Measurements from ENCODE around the gene MMP28. TPM values are rescaled to one million over a fixed set of nuclear protein-coding genes. Genes with fewer than 3 reads are reported as not detected.

The MMP28 gene
- polyA plus RNA-seq, 1 donor, result 3.6 TPM

DNA sequence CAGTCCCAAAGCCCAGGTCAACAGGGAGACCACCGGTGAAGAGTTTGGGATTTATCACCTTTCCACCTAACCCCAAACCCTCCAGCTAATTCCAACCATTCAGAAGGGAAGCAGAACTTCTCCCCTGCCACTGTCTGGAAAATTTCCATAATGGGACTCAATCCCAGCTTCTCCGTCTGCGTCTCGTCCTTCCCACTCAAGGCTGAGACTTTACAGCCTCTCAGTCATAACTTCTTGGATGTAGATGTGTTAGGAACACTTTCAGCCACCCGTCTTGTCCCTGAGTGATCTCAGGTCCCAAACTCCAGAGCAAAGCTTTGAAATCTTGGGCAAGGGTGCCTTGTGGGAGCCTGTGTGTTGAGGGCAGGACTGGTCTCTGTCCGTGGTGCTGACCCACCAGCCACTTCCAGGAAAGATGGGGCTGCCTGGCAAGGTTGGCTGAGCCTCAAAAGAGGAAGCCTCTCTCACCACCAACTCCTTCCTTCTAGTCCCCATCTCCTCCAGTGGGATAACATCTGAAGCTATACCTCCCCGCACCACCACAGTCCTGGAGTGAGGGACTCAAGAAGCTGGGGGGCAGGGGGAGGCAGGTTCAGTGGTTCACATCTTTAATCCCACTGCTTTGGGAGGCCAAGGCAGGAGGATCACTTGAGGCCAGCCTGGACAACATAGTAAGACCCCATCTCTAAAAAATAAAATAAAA is 51.7 kb downstream of the MMP28 start:
- DNase-seq (ENCODE audit: low read depth), result no peak

DNA sequence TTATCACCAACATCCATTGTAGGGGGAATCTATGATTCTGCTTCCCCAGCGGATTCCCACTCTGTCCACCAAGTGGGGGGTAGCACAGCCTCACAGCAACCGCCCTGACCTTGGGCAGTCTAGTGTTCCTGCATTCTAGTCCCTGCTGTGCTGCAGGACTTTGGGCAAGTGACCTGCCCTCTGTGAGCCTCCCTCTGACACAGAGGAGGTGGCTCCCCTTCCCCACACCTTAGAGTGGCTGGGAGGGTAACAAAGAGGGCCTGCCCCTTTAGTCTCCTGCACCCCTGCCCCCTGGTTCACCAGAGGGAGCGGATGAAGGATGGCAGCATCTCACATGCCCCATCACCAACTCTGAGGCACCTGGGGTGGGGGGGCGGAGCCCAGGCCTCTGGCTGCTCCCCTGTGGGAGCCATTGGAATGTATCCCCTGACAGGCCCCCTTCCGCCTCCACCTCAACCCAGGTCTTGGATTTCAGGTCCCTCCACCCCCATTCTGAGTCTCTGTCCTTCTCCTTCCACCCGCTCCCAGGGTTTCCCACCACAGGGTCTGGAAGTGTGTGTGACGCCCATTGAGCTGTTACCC is 52.5 kb downstream of the MMP28 start:
- no peak for DNase-seq (ENCODE audit: low read depth)

DNA sequence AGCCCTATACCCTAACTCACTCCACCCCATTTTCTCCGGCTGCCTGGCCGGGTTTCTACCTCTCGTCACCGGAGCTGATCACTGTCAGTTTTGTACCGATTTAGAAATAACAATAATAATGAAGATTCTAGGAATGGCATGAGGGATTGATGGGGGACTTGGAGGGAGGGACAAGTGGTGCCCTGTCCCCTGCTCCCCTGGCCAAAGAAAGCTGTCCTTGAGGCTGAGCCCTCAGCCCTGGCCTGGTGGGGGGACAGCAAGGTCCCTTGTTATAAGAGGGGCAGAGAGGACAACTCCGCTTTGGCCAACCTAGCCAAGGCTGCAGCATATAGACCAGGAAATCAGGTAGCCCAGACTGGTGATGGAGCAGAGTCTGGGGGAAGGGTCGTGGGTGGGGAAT is 52.9 kb downstream of the MMP28 start:
- DNase-seq (ENCODE audit: low read depth), result no peak

DNA sequence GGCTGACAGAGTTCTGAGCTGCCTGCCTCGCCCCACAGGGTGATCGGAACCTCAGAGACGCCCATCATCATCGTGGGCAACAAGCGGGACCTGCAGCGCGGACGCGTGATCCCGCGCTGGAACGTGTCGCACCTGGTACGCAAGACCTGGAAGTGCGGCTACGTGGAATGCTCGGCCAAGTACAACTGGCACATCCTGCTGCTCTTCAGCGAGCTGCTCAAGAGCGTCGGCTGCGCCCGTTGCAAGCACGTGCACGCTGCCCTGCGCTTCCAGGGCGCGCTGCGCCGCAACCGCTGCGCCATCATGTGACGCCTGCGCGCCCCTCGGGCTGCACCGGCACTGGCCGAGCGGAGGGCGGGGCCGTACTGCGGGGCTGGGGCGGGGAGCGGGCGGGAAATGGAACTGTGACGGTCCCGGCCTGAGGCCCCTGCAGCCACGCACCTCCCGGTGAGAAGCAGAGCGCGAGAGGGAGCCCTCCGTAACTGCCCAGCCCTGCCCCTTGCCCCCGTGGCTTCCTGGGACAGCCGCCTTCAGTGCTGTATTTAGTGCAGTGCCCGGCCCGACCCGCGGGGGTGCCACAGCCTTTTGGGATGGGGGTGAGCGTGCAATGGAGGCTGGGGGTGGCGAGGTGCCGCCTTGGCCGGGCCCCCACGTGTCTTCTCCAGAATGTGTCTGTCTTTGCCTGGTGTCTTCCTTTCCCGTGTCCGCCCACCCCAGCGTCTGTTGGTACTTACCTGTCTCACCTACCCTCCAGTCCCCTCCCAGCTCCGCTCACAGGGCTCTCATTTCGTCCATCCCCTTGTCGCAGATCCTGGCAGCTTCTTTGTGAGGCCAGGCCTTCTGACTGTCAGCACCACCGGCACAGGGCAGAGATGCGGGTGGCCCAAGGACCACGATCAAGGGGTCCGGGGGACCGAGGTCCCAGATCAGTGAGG is 54.2 kb downstream of the MMP28 start:
- no peak for DNase-seq (ENCODE audit: low read depth)

DNA sequence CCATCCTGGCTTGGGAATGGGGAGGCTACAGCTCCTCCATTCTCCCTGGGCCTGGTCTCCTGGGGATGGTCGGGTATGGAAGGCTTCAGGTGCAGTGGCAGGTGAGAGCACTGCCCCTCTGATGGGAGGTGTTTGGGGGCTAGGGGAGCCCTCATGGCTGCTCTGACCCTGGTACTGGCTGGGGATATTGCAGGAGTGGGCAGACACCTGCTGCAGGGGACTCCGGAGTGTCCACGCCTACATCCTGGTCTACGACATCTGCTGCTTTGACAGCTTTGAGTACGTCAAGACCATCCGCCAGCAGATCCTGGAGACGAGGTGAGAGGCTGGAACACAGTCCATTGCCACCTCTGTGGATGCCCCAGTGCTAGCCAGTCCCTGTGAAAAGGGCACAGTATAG is 55.2 kb downstream of the MMP28 start:
- DNase-seq (ENCODE audit: low read depth), result no peak

DNA sequence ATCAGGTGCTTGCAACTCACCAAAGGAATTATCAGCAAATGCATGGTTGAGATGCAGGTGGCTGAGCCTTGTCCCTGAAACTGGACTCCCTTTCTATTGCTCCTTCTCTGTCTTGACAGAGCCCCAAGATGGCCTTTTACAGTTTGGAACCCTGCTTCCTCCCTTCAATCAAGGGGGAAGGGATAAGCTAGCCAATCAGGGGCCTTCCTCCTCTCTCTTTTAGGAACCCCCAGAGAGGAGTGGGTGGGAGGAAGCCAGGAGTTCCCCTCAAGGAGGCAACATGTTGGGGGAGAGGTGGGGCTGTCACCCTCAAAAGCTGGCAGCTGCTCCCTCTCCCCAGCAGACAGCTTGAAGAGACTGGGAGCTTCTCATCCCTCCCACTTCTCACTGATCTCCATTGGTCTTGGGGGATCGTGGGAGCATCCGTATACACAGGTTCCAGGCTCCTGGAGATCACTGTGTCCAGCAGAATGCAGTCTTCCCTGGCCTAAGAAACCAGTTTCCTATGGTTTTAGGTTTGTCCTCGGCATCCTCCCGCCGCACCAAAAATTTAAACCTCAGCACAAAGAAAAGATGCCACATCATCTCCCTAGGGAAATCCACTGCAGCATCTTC is 56.8 kb downstream of the MMP28 start:
- no peak for DNase-seq (ENCODE audit: low read depth)

DNA sequence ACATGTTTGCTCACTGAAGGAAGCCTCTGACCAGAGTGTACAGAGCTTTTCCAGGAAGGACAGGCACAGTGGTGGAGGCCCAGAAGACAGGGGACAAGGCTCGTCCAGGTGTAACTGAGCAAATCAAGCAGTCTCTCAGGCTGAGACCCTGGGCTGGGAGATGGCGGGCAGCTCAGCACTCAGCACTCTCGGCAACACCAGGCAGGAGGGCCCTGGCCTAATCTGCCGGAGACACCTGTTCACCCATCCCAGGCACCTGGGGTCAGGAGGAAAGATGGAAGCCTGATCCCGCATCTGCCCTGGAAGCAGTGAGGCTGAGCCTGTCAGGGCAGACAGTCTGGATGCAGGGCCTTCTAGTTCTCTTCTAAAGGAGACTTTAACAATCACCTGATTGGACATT is 59.2 kb downstream of the MMP28 start:
- DNase-seq (ENCODE audit: low read depth), result no peak

DNA sequence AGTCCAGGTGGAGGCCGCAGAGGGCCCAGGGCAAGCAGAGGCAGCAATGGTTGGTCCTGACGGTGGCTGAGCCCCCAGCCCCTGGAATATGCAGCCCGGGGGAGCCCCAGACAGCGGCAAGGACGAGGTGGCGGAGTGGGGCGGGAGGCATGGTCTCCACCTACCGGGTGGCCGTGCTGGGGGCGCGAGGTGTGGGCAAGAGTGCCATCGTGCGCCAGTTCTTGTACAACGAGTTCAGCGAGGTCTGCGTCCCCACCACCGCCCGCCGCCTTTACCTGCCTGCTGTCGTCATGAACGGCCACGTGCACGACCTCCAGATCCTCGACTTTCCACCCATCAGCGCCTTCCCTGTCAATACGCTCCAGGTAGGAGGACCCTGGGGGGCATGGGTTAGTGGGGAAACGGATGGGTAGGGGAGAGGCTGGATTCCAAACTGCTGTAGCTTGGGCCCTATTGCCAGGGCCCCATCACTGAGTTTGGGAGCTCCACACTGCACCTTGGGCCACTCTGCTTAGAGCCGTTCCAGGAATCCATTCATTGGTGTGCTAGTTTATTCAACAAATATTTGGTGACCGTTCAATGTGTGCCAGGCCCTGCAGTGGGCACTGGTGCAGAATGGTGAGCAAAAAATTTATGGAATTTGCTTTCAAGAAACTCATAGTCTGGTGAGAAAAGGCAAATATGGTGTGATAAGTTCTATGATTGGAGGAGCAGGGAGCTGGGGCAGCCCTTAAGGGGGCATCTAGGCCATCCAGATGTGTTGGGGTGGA is 60.2 kb downstream of the MMP28 start:
- no peak for DNase-seq (ENCODE audit: low read depth)

DNA sequence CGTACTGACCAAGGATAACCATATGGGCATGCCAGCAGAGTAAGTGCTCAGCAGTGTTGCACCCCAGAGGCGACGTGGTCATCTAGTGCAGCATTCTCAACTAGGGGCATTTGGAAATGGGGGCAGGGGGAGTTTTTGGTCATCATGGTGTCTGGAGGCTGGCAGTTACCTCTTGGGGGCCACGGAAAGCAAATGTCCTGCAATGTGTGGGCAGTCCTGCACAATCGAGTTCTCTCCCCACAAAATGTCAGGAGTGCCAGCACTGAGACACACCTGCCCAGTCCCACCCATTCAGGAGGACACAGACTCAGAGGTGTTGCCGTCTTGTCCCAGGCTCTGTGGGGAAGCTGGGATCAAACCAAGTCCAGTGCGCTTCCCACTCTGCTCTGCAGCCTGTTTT is 61.0 kb downstream of the MMP28 start:
- DNase-seq (ENCODE audit: low read depth), result no peak

DNA sequence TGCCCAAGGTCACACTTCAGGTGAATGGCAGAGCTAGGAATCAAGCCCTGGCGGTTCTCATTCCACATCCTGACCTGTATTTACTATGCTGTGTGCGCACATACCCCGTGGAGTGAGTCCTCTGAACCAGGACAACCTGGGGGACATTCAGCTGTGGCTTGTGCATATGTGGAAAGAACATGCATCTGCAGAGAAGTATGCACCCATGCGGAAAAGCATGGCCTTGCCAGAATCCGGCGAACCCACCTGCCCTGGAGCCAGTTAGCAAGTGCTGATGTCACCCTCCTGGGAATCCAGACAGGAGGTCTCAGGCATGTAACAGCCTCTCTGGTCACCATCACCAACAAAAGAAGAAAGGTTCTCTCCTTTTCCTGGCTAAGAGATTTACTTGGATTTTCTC is 62.1 kb downstream of the MMP28 start:
- no peak for DNase-seq (ENCODE audit: low read depth)

DNA sequence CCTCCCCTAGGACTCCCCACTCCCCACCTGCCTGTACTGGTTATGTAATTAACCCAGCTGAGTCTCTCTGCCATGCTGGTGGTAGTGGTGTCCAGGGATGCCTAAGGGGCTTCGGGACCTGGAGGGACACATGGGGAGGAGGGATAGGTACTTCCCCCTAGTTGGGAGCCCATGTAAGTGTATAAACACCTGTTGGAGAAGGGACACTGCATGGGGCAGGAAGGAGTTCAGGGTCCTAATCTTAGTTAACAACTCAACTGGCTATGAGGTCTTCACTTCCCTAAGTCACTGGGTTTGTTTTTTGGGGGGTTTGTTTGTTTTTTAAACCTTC is 62.7 kb downstream of the MMP28 start:
- no peak for DNase-seq (ENCODE audit: low read depth)

DNA sequence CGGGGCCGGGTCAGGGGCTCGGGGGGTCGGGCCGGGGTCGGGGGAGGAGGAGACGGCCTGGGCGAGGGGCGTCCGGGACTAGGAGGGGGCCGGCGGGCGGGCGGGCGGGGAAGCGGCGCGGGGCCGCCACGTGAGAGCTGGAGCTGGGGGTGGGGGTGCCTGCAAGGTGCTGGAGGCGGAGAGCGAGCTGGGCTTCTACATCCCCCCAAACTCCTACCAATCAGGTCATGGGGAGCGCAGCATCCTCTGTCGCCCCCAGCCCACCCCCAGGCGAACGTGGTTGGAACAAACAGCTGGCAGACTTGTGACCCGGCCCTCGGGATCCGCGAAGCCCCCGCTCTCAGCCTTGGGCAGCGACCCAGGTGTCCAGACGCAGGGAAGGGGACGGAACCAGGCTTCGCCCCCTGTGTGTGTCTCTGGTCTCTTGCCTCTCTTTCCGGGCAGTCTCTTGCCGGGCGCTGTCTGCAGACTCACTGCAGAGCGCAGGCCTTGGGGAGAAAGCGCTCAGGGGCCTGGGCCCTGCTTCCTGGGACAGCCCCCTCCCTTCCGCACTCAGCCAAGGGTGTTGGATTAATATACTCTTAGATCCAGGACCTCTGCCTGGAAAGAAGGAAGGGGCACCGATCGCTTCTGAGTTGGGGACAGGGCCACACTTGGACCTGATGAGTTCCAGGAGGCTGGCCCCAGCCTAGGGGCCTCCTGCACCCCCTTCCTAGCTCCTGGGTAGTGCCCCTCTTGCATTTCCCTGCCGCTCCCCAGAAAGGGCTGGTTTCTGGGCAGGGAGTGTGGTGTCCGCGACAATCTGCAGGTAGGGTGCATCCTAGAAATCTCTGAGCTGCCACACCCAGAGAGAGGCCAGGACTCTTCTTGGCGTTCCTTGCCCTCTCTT is 63.3 kb downstream of the MMP28 start:
- DNase-seq (ENCODE audit: low read depth), result no peak

DNA sequence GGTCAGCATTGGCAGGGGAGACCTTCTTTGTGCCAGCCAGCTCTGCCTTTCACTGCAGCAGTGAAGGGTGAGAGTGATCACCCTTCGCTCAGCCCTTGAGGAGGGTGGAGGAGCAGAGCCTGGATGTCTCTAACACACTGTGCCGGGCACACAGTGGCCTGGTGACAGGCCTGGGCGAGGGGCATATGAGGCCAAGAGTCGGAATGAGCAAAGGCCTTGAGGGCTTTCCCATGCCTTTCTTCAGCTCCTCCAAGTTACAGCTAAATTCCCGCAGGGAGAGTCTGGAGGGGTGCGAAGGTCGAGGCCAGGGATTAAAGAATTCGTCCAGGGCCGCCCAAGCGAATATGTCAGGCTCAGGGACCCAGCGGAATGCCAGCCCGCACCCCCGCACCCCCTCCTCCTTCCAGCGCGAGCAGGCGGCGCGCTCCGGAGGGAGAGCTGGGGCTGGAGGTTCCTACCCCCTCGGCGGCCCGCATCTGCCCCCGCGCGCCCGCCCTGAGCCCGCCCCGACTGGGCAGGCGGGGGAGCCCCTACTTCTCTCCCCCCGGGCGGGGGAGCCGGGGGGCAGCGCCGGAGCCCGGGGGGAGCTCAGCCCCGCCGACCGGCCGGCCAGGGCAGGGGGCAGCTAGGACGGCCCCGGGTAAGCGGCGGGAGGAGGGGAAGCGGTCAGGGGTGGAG is 64.1 kb downstream of the MMP28 start, which contains the start of gene RASL10B:
Gene RASL10B (plus strand): TSS at position 401 of the 678 bp plus-strand sequence. CDS start 3,546 bp downstream, outside the sequence.
- DNase-seq (ENCODE audit: low read depth), result no peak

DNA sequence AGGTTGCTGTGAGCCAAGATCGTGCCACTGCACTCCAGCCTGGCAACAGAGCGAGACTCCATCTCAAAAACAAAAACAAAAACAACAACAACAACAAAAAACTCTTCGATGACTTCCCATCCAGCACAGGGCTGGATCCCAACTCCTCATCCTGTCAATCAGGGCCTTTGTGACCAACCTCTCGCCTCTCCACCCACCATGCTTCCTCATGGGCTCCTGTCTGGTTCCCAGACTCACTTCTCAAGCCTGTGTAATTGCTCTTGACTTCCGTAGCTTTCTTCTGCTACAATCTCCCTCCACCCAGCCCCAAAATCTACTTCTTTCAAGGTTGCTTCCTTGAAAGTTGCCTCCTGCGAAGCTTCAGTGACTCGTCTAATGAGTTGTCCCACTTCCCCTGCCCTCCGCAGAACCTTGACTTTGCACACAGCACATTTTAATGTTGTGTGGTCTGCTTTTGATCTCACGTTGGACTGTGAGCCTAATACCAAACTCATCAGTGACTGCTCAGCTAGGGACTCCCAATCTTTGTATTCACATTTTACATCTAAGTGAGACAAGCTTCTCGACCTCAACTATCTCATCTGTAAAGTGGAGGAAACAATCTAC is 64.9 kb downstream of the MMP28 start:
- no peak for DNase-seq (ENCODE audit: low read depth)

DNA sequence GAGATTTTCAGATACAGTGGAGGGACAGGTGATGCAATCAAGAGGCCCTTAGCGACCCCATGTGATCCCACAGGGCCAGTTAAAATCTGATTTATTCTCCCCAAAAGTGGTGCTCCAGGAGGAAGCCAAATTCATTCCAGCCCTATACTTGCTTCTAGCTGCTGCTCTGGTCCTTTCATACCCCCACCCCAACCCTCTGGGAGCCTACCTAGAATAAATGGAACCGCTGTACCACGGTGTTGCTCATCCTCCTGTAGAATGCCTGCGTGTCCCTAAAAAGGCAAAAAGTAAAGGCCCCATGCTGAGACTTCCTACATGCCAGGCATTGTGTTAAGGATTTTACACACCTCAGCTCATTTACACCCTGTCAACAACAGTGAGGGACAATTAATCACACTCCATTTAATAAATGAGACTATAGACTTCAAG is 66.0 kb downstream of the MMP28 start:
- DNase-seq (ENCODE audit: low read depth), result no peak

DNA sequence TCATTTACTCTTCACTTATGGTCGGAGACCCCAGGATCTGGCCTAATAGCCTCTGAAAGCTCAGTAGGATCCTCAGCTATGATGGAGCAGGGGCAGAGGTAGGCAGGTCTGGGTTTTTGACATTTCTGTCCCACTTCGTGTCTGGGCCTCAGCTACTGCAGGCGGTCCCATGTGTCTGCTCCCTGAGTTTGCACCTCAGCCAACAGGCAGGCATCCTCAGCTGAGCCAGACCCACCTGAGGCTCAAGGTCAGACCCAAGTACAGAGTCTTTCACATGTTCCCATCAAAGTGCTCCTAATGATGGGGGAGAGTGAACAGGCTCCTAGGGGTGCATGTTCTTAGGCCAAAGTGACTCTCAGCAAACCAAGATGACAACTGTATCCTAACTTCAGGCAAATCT is 66.9 kb downstream of the MMP28 start:
- DNase-seq (ENCODE audit: low read depth), result no peak

DNA sequence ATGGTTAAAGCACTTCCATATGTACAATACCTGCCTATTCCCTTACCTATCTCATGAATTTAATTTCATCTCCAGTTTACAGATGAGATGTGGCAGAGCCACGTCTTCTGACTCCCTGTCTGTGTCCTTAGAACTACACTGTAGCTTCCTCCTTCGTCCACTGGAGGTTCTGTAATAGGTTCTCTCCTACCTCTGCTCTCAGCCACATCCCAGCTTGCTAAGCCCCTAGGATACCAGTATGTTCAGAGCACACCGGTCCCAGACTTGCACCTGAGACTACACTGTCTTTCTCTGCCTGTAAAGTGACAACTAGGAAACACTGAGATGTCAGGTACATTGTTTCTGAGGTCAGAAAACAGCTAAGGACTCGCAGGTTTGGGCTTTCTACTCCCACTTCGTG is 67.8 kb downstream of the MMP28 start:
- no peak for DNase-seq (ENCODE audit: low read depth)

DNA sequence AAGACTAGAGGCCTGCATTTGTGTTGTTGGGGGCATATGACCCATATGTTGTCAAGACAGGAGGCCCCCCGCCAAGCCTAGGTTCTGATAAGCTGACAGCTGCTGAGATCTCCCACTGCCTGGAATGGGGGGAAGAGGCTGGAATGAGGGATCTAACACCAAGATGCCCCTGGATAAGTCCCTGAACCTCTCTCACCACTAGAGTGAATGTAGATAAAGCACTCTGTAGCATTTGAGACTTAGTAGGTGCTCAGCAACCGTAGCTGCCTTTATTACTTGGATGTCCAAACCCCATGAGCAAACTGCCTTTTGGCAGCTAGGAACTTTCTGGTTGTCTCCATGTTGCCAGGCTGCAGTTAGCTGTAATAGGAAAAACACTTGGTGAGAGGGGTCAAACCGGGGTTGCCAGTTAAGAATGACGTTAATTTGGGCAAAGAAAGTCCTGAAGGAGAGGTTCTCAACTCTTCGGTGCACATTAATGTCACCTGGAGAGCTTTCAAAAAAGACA is 68.4 kb downstream of the MMP28 start:
- DNase-seq (ENCODE audit: low read depth), result no peak

Data from forelimb muscle (tissue), 1 donor.